Measurements from ENCODE around the gene KIRREL3. TPM values are rescaled to one million over a fixed set of nuclear protein-coding genes. Genes with fewer than 3 reads are reported as not detected.

The KIRREL3 gene
- total and polyA plus RNA-seq, 9 of the 15 experiments (the other 6 are each of a cell fraction or from before 2014, with no cell fraction given), result 0.04 to 0.10 TPM; not detected in 7

DNA sequence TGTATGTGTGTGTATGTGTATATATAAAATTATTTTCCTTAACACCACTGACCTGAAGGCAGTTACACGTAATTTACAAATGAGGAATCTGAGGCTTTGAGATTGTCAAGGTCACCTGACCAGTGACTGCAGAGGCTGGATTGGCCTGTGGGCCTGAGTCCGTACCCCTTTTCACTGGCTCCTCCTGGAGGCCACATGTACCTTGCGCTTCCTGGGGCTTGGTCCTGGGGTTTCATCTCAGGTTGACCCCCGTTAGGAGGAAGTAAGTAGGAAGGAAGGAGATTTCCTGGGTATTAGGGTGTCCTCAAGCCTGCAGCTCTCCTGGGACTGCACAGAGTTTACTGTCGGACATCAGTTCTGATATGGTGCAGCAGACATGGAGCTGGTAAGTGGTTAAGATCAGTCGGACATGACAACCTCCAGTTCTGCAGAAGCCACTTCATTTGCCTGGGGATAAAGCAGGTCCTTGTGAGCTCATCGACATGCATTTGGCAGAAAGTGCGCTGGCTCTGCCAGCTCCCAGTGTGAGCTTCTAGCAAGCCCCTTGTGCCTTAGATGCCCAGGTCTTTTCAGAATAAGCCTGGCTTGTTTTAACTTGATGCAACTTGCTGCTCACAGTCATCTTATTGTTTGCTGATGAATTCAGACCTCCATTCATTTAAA, 608.5 kb downstream of the KIRREL3 start (continued):
- TF ChIP-seq XRCC5 (IDR thresholded peaks at IDR 0.05; ENCODE audit: low read depth, low read length) (no peak), CREBBP (IDR thresholded peaks at IDR 0.05; ENCODE audit: low read depth, low read length) (no peak), BRCA1 (IDR thresholded peaks at IDR 0.05) (no peak), BRCA1 (CRISPR knock-in tag; IDR thresholded peaks at IDR 0.05) (no peak), POLR2G (IDR thresholded peaks at IDR 0.05; ENCODE audit: low read depth, low read length) (no peak), MCM7 (IDR thresholded peaks at IDR 0.05) (no peak), BHLHE40 (IDR thresholded peaks at IDR 0.05; ENCODE audit: low read length) (peak; percentile 70), TFAP4 (CRISPR knock-in tag; IDR thresholded peaks at IDR 0.05; ENCODE audit: borderline replicate concordance) (no peak), MAZ (CRISPR knock-in tag; conservative IDR thresholded peaks at IDR 0.05 in 1 of 2, IDR thresholded peaks at IDR 0.05 in 1 of 2) (0 out of 4 replicates have a peak, but pooled peaks of 1 of the 2 experiments have one; percentile 18), RB1 (IDR thresholded peaks at IDR 0.05; ENCODE audit: low read depth) (0 out of 2 replicates have a peak, but pooled peaks have one; percentile 18), ZBTB43 (CRISPR knock-in tag; IDR thresholded peaks at IDR 0.05) (no peak), RBM22 (IDR thresholded peaks at IDR 0.05; ENCODE audit: low read depth, low read length, poor library complexity, severe bottlenecking) (no peak), ZBTB1 (CRISPR knock-in tag; IDR thresholded peaks at IDR 0.05; ENCODE audit: borderline replicate concordance, low read depth) (no peak), ZEB2 (IDR thresholded peaks at IDR 0.05) (no peak), FOXM1 (IDR thresholded peaks at IDR 0.05; ENCODE audit: low read depth) (no peak), FOXM1 (CRISPR knock-in tag; IDR thresholded peaks at IDR 0.05; ENCODE audit: low read depth) (no peak), FOXK2 (conservative IDR thresholded peaks at IDR 0.05 in 1 of 2, IDR thresholded peaks at IDR 0.05 in 1 of 2; ENCODE audit: low read depth in 2 of 2) (no peak), BCL6 (CRISPR knock-in tag; IDR thresholded peaks at IDR 0.05) (no peak), USF1 (CRISPR knock-in tag; IDR thresholded peaks at IDR 0.05) (peak; percentile 45), FIP1L1 (IDR thresholded peaks at IDR 0.05; ENCODE audit: low read depth, low read length, poor library complexity, severe bottlenecking) (no peak), ETV1 (tag; conservative IDR thresholded peaks at IDR 0.05; ENCODE audit: low read depth) (no peak), BCOR (IDR thresholded peaks at IDR 0.05) (no peak), SMC3 (conservative IDR thresholded peaks at IDR 0.05; ENCODE audit: insufficient read depth, low read depth, low read length) (peak; percentile 55)
- TF ChIP-seq, protein P1, sequence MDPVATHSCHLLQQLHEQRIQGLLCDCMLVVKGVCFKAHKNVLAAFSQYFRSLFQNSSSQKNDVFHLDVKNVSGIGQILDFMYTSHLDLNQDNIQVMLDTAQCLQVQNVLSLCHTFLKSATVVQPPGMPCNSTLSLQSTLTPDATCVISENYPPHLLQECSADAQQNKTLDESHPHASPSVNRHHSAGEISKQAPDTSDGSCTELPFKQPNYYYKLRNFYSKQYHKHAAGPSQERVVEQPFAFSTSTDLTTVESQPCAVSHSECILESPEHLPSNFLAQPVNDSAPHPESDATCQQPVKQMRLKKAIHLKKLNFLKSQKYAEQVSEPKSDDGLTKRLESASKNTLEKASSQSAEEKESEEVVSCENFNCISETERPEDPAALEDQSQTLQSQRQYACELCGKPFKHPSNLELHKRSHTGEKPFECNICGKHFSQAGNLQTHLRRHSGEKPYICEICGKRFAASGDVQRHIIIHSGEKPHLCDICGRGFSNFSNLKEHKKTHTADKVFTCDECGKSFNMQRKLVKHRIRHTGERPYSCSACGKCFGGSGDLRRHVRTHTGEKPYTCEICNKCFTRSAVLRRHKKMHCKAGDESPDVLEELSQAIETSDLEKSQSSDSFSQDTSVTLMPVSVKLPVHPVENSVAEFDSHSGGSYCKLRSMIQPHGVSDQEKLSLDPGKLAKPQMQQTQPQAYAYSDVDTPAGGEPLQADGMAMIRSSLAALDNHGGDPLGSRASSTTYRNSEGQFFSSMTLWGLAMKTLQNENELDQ (CRISPR knock-in tag; IDR thresholded peaks at IDR 0.05; ENCODE audit: borderline replicate concordance), result no peak

Measured in K562 (cell line).